H1 (cell line): ENCODE measurements around the gene C3orf20.

ENCODE experiments used
- BRCA1 ChIP-seq: IDR thresholded peaks from 2 replicates; pipeline ENCODE4 v1.6.1; 2012; ENCODE audit warnings: low read depth, low read length, improper control_type of control experiment
- CBX5 ChIP-seq: fragments of 300-800, 300-1000 bp; sonication (generic); IDR thresholded peaks from 2 replicates; pipeline ENCODE4 v1.7.1; 2016; ENCODE audit warnings: antibody characterized with exemption, low read length, low read depth
- CEBPB ChIP-seq: IDR thresholded peaks from 2 replicates; pipeline ENCODE4 v1.6.1; 2012; ENCODE audit warnings: low read depth, low read length
- EZH2 ChIP-seq: fragments of 200-600 bp; sonication (generic); IDR thresholded peaks from 2 replicates; pipeline ENCODE4 v1.7.1; 2012; ENCODE audit warnings: low read depth, mild to moderate bottlenecking, moderate library complexity, low read length, inconsistent platforms; ENCODE audit not compliant: severe bottlenecking
- POLR2A ChIP-seq, 2 experiments: IDR thresholded peaks; 1 replicate in 1 of 2; 2 replicates in 1 of 2; pipeline ENCODE4 v1.6.1; 2011; ENCODE audit warnings: low read depth in 2 of 2, low read length in 2 of 2, mild to moderate bottlenecking in 2 of 2; ENCODE audit errors: control extremely low read depth in 1 of 2
- POLR2AphosphoS5 ChIP-seq: IDR thresholded peaks from 2 replicates; pipeline ENCODE4 v1.6.1; 2011; ENCODE audit warnings: low read depth, low read length
- RAD21 ChIP-seq, 2 experiments: IDR thresholded peaks in 1 of 2; conservative IDR thresholded peaks in 1 of 2; 2 replicates each; pipeline ENCODE4 v1.6.1; 2011; ENCODE audit warnings: low read depth in 2 of 2, low read length in 2 of 2, improper control_type of control experiment in 1 of 2, inconsistent platforms in 1 of 2, mild to moderate bottlenecking in 1 of 2, moderate library complexity in 1 of 2
- TCF12 ChIP-seq: IDR thresholded peaks from 2 replicates; pipeline ENCODE4 v1.6.1; 2011; ENCODE audit warnings: low read depth, mild to moderate bottlenecking, low read length
- TEAD4 ChIP-seq: IDR thresholded peaks from 2 replicates; pipeline ENCODE4 v1.6.1; 2012; ENCODE audit warnings: low read depth, low read length, inconsistent platforms, mixed read lengths
- TF ChIP-seq, protein P1 (sequence below), 3 experiments: IDR thresholded peaks; 1 replicate in 2 of 3; 2 replicates in 1 of 3; pipeline versions ENCODE4 v1.5.1 to v1.6.1; 2011; ENCODE audit warnings: low read length in 3 of 3, mild to moderate bottlenecking in 3 of 3, inconsistent platforms in 2 of 3, low read depth in 1 of 3, moderate library complexity in 1 of 3; ENCODE audit not compliant: insufficient read depth in 1 of 3; ENCODE audit errors: control extremely low read depth in 1 of 3
- TF ChIP-seq, protein P2 (sequence below): IDR thresholded peaks from 2 replicates; pipeline ENCODE4 v1.6.1; 2012; ENCODE audit warnings: inconsistent platforms

DNA sequence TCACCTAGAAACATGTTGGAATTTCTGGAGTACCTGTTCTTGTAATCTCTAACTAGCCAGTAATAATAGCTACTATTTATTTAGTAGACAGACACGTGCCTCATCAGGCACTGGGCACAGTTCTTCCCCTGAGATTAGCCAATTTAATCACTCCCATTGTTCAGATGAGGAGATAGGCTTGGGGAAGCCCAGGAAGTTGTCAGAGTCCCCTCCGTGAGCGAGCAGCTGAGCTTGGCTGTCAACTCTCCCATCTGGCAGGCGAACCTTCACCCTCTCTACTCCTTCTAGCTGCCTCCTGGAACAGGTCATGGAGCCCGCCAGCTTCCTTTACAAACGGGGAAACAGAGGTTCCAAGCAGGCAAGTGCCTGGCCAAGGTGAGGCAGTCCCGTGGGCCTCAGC lies 112.7 kb downstream of the C3orf20 start:
- no peak for TF ChIP-seq BRCA1
- TF ChIP-seq RAD21 (IDR thresholded peaks at IDR 0.05 in 1 of 2, conservative IDR thresholded peaks at IDR 0.05 in 1 of 2; ENCODE audit: low read depth in 2 of 2, low read length in 2 of 2) = no peak
- no peak for TF ChIP-seq CBX5
- no peak for TF ChIP-seq EZH2
- TF ChIP-seq, protein P1, sequence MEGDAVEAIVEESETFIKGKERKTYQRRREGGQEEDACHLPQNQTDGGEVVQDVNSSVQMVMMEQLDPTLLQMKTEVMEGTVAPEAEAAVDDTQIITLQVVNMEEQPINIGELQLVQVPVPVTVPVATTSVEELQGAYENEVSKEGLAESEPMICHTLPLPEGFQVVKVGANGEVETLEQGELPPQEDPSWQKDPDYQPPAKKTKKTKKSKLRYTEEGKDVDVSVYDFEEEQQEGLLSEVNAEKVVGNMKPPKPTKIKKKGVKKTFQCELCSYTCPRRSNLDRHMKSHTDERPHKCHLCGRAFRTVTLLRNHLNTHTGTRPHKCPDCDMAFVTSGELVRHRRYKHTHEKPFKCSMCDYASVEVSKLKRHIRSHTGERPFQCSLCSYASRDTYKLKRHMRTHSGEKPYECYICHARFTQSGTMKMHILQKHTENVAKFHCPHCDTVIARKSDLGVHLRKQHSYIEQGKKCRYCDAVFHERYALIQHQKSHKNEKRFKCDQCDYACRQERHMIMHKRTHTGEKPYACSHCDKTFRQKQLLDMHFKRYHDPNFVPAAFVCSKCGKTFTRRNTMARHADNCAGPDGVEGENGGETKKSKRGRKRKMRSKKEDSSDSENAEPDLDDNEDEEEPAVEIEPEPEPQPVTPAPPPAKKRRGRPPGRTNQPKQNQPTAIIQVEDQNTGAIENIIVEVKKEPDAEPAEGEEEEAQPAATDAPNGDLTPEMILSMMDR (IDR thresholded peaks at IDR 0.05; ENCODE audit: control extremely low read depth in 1 of 3, insufficient read depth in 1 of 3, low read depth in 1 of 3, low read length in 3 of 3) = no peak
- no peak for TF ChIP-seq TEAD4
- TF ChIP-seq, protein P2, sequence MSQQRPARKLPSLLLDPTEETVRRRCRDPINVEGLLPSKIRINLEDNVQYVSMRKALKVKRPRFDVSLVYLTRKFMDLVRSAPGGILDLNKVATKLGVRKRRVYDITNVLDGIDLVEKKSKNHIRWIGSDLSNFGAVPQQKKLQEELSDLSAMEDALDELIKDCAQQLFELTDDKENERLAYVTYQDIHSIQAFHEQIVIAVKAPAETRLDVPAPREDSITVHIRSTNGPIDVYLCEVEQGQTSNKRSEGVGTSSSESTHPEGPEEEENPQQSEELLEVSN = no peak
- TF ChIP-seq POLR2AphosphoS5 = no peak
- no peak for TF ChIP-seq POLR2A (IDR thresholded peaks at IDR 0.05; ENCODE audit: control extremely low read depth in 1 of 2, low read depth in 2 of 2, low read length in 2 of 2)
- no peak for TF ChIP-seq TCF12
- no peak for TF ChIP-seq CEBPB
